Right renal cortex interstitium (tissue), 3 donors: ENCODE measurements around the gene KDM4B. TPM values are rescaled to one million over a fixed set of nuclear protein-coding genes. Genes with fewer than 3 reads are reported as not detected.
"Not testable (repeated sequence)": the region's sequence is repeated elsewhere in the genome, so short reads cannot be mapped to it uniquely, and the experiment has no call there.

Source experiments
- DNase-seq, 3 donors: peaks; one replicate each; pipeline ENCODE4 v3.0.0-alpha.2; 2013; ENCODE audit warnings: low read depth in 3 of 3, low spot score in 2 of 3
- polyA plus RNA-seq, 3 donors: library from polyadenylated mRNA; unstranded; fragments of 120-200 nt; gene quantifications; one replicate each; pipeline ENCODE4 v1.2.1, GENCODE V29; 2013; ENCODE audit not compliant: insufficient read length in 3 of 3

Gene KDM4B
- polyA plus RNA-seq, 3 donors = 17.9 to 18.3 (median 18.2) TPM

DNA sequence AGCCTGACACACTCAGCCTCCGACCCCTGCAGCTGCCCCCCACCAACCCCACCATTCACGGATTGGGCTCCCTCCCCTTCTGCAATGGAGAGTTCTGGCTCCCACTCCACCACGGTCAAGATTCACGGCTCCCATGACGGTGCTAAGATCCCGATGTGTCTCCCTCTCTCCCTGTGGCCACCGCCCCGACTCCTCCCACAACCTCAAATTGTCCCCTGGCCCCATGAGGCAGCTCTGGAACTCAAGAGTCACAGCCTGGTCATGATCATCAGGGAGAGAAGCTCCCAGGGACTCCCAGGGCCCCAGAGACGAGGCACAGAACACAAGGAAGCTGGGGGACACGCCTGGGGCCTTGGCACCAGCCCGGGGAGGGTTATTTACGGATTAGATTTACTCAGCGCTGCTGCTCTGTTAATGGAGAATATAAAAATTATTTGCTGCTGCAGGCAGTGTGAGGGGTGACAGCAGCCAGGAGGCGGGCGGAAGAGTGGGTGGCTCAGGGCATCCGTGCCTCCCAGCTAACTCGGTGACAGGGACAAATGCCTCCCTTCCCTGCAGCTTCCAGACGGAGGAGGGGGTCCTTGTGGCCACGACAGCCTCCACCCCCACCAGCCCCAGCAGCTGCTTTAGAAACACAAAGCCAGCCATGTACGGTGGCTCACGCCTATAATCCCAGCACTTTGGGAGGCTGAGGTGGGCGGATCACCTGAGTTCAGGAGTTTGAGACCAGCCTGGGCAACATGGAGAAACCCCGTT is 187.5 kb downstream of the KDM4B start:
- DNase-seq = no peak

DNA sequence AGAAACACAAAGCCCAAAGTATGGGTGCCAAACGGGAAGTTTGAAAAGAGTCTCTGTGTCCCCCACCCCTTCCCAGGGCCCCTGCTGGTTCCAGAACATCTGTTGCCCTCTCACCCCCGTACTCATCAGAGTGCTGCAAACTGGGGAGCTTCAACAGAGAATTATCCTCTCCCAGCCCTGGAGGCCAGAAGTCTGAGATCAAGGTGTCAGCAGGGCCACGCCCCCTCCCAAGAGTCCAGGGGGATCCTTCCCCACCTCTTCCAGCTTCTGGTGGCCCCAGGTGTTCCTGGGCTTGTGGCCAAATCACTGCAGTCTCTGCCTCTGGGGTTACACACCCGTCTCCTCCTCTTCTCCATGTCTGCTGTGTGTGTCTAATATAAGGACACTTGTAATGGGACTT is 188.3 kb downstream of the KDM4B start:
- no peak for DNase-seq

GRCh38 chr19:5158549-5159134 is 189.7 kb downstream of the KDM4B start:
- not testable (repeated sequence) for DNase-seq

DNA sequence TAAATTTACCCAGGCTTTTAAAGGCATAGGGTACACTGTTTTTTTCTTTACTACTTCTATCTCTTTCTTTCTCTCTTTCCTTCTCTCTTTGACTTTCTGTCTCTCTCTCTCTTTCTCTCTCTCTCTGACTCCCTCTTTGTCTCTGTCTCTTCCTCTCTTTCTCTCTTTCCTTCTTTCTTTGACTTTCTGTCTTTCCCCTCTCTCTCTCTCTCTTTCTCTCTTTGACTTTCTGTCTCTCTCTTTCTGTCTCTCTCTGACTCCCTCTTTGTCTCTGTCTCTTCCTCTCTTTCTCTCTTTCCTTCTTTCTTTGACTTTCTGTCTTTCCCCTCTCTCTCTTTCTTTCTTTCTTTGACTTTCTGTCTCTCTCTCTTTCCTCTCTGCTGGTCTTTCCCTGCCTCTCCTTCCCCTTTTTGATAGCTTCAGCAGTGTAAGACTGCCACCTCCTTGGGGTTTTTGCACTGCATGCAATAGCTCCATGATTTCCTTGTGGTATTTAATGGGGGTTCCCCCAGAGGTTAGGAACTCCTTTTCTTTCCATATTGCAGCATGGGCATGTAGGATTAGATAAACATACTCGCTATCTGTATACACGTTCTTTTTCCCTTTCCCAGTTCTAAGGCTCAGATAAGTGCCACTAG is 191.4 kb downstream of the KDM4B start:
- not testable (repeated sequence) for DNase-seq

- DNase-seq = not testable (repeated sequence)
These were observed 196.2 kb downstream of the KDM4B start for GRCh38 chr19:5164845-5165696.

DNA sequence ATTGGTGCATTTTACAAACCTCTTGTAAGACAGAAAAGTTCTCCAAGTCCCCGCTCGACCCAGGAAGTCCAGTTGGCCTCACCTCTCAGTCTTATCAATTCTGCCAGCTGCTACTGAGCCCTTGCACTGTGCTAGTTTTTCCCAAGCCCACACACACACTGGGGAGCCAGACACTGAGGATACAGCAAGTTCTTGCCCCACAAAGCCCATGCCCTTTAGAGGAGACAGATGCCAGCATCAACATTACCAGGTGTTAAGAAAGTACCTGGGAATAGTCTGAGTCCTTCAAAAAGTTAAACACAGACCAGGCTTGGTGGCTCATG is 196.7 kb downstream of the KDM4B start:
- no peak for DNase-seq

- DNase-seq = no peak
These were observed 197.3 kb downstream of the KDM4B start for GRCh38 chr19:5166262-5166661.

- no peak for DNase-seq
These were observed 201.4 kb downstream of the KDM4B start for GRCh38 chr19:5170329-5170745.

GRCh38 chr19:5171711-5172110 is 202.8 kb downstream of the KDM4B start:
- no peak for DNase-seq

- no peak for DNase-seq
These were observed 204.1 kb downstream of the KDM4B start for GRCh38 chr19:5172859-5173630.

- no peak for DNase-seq
These were observed 205.1 kb downstream of the KDM4B start for GRCh38 chr19:5173993-5174392.

- DNase-seq = no peak
These were observed 209.0 kb downstream of the KDM4B start for GRCh38 chr19:5177745-5178450.

- no peak for DNase-seq
These were observed 209.9 kb downstream of the KDM4B start for GRCh38 chr19:5178841-5179240.

DNA sequence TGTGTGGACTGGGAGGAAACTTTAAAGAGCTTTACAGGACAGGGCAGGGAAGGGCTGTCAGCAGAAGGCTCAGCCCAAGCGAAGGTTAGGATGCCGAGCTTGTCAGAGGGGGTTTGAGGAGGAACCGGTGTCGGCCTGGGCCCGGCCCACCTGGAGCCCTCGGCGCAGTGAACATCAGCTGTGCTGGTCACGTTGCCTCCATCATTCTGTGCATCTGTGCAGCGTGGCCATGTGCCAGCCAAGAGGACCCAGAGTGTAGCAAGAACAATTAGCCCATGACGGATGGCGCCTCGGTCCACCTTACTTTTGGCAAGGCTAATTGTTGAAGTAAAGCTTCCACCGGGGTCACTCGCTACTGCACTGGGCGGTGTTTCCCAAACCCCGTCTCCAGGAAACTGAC is 210.3 kb downstream of the KDM4B start:
- no peak for DNase-seq

DNA sequence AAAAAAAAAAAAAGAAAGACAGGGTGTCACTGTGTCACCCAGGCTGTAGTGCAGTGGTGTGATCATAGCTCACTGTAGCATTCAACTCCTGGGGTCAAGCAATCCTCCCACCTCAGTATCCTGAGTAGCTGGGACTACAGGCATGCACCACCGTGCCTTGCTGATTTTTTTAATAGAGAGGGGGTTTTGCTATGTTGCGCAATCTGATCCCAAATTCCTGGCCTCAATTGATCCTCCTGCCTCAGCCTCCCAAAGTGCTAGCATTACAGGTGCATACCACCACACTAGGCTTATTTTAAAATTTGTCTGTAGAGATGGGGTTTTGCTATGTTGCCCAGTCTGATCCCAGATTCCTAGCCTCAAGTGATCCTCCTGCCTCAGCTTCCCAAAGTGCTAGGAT is 212.4 kb downstream of the KDM4B start:
- no peak for DNase-seq

- DNase-seq = no peak
These were observed 213.8 kb downstream of the KDM4B start for GRCh38 chr19:5182751-5183150.

DNA sequence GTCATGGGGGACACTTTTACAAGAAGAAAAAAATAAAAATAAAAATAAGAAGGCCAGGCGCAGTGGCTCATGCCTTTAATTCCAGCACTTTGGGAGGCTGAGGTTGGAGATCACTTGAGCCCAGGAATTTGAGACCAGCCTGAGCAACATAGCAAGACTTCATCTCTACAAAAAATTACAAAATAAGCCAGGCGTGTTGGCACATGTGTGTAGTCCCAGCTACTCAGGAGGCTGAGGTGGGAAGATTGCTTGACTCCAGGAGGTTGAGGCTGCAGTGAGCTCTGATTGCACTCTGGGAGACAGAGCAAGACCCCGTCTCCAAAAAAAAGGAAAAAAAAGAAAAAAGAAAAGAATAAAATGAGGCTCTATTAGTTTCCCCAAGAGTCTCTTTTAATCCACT is 214.7 kb downstream of the KDM4B start:
- DNase-seq = no peak

- DNase-seq = no peak
These were observed 216.0 kb downstream of the KDM4B start for GRCh38 chr19:5184930-5185329.

DNA sequence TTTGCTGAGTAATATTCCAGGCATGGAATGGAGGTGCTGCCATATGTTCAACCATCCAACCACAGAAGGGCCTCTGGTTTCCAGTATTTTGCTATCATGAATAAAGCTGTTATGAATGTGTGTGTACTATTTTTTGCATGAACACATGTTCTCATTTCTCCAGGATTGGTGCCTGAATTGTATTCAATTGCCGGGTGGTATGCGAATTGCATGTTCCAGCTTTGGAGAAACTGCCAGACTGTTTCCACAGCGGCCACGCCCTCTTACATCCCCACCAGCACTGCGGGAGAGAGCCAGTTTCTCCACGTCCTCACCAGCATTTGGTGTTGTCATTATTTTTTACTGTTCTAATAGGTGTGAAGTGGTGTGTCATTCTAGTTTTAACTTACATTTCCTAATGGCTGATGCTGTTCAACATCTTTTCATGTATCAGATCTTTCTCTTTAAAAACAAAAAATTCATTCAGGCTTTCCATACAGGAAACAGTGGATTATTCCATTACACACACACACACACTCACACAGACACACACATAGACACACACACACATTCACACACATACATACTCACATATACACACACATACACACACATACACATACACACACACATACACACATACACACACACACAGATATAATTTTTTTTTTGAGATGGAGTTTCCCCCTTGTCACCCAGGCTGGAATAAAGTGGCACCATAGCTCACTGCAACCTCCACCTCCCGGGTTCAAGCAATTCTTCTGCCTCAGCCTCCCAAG is 217.6 kb downstream of the KDM4B start:
- DNase-seq = no peak
